NCI-H1048 (cell line): Measurements from ENCODE around the gene PCSK6.

Source experiments
- DNase-seq: peaks from one replicate; lab custom pipeline; 2025; lab: John Stamatoyannopoulos, UW

The PCSK6 gene

DNA sequence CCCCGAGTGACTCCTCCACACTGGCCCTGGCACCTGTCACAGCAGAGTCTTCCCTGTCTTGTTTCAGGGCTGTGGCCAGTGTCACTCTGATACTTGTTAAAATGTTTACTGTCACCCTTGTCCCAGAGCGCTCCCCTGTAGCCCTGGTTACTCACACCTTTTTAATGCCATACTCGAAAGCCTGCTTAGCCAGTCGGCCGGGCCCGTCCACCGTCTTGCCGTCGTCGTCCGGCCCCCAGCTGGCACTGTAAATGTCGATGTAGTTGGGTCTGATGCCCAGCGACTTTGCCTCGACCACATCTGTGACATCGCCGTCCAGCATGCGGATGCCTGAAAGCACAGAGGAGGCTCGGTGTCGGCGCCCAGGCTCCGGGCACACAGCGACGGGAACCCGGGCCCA, 91.3 kb downstream of the PCSK6 start:
- no peak for DNase-seq

DNA sequence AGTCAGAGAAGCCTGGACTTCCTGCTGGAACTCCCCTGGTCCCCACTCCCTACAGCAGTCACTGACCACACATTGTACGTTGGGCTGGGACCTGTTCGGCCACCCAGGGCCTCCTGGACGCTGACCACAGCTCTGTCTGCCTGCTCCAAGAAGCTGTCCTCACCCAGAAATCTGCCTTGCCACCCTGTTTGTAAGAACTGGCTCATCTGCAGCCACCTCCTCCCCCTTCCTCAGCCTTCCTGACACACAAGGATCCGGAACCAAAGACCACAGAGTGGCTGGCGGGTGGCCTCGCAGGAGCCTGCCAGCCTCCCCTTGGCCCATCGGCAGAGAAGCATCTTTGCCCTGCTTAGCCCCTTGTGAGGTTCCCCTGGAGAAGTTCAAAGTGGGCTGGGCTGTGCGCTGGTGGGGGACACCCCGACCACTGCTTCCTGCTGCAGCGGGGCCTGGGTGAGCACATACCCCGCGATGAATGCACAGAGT, 91.9 kb downstream of the PCSK6 start:
- DNase-seq: no peak

DNA sequence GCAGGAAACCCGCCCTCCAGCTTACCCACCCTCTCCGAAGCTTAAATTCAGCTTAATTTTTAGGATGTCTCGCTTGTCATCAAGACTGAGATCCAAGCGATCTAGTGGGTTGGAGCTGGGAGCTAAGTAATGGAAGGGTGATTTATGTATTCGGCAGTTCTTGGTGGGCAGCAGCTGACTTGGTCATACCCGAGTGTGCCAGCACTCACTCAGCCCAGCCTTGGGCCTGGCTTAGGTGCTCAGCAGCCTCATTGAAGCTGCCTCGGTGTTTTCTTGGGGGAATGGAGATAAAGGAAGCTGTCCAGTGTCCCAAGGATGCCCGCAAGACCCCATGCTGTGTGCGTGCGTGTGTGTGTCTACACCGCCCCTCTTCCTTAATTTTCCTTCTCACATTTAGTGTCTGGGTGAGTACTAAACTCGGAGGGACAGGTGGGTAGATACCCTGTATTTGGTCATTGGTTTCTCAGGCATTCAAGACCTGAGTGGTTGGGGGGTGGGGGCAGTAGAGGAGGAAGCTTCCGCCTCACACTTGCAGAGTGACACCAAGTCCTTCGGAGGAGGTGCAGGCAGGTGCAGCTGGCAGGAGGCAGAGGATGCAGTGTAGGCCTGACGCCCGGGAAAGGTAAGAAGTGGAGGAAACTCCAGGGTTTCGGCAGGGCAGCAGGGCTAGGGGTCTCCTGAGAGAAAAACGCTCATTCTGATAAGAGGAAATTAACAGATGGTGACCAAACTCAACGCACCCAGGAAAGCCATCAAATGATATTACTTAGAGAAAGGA, 92.8 kb downstream of the PCSK6 start:
- DNase-seq: no peak

DNA sequence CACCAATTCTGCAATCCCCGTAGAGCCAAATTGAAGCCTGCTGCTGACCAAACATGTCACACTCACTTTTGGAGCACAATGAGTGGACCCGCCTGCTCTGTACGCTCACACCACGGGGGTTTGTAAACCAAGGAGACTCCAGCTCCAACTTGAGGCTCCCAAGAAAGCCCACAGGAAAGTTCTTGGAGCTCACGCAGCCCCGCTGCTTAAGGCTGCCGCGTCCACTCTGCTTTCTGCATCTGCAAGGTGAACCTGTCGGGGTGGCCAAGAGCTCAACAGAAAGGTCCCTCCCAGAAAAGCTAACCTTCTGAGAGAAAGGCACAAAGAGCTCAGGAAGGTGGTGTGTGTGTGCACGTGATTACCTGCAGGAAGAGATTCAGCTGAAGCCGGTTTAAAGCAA, 94.9 kb downstream of the PCSK6 start:
- DNase-seq: no peak

DNA sequence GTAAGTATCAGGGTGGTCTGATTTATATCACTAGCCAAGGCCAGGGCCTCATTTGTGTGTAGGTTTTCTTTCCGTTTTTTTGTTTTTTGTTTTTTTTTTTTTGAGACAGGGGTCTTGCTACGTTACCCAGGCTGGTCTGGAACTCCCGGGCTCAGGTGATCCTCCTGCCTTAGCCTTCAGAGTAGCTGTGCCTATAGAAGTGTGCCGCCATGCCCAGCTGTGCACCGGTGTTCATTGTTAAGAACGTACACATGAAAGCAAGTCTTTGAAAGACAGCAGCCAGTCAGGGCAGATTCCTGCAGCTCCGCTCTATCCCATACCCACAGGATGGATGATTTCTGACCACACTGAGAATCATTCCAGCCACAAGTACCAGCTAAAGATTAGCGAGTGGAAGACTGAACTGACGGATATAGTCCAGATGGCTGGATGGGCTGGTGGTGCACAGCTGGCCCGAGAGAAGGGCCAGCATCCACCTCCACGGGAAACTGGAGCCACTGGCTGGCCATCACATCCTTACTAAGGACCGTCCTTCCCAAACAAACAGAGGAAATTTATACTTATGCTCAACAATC, 95.4 kb downstream of the PCSK6 start:
- no peak for DNase-seq

DNA sequence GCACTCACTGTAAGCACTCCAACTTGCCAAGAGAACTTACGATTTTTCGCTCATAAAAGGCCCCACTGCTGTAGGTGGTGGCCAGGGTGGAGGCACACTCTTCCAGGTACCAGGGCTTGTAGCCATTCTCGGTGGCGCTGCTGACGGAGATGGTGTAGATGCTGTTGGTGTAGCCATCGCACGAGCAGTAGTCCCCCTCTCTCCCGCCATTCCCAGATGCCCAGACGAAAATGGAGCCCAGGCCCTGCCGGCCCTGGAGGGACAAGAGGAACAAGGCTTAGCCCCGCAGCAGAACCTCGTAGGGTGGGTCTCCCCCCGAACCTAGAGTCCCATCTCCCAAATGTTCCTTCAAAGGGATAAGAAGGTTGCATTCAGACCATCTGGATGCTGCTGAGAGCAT, 96.3 kb downstream of the PCSK6 start:
- no peak for DNase-seq

DNA sequence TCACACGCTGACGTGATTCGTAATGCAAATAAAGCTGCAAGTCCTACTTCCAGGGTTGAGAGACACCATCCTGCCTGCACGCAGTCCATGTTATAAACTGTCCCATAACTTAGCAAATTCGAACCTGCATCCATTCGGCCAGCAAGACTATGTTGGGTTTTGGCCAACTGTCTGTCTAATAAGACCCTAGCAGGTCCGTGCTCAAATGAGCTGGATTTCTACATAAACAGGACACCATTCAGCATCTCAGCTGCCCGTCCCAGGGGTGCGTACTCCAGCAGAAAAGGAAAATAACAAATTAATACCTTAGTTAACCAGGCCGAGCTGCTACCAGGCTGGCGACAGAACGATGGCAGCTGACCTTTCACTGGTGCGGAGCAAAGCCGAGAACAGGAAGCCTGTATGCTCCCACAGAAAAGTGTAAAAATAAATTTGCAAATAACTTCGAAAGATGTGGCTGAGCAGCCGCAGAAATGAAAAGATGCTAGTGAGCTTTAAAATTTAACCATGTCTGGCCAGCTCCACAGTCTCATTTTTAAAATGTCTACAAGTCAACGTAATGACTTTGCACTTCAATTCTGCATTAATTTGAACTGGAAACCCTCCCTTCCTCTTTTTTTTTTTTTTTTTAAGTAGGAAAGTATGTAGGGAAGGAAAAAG, 97.4 kb downstream of the PCSK6 start:
- no peak for DNase-seq

DNA sequence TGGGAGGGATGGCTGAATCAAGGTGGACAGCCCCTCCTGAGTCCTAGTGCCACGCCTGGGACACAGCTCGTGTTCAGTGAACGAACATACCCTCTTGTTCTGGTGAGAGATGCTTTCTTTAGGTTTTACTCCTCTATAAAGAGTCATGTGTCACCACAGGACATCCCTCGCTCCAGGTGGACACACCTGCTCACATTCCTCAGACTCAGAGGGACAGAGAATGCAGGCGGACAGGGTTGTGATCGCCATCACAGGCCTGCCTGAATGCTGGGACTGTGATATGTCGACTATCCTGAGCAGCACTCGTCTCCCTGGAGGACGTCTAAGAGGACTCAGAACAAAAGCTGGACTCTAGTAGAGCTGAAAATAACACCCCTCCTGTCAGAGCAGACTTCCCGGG, 98.1 kb downstream of the PCSK6 start:
- no peak for DNase-seq

DNA sequence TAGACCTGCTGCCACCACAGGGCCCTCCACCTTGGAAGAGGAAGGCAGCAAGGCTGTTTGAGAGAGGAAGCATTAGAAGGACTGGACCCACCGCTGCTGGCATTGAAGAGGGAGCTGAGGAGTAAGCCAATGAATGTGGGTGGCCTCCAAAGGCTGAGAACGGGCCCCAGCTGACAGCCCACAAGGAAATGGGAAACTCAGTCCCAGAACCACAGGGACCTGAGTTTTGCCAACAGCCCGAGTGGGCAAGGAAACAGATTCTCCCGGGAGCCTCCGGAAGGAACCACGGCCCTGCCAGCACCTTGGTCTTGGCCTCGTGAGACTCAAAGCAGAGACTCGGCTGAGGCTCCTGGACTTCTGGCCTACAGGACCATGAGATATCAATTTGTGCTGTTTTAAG, 99.0 kb downstream of the PCSK6 start:
- no peak for DNase-seq

DNA sequence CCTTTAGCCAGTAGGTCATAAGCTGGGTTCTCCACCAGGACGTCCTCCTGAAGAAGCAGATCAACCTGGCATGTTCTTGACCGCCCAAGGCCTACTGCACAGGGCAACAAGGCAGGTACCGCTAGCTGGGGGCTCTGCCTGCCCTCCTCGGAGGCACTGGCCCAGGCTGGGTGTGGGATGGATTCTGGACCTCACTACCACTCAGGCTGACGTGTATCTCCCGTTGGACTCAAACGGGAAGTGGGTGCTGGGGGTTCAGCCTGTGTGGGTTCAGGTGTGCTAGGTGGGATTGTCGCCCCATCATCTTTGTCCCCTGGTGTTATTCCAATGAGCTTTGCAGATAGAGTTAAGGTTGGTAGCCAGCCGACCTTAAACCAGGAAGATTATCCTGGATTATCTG, 99.4 kb downstream of the PCSK6 start:
- DNase-seq: no peak

DNA sequence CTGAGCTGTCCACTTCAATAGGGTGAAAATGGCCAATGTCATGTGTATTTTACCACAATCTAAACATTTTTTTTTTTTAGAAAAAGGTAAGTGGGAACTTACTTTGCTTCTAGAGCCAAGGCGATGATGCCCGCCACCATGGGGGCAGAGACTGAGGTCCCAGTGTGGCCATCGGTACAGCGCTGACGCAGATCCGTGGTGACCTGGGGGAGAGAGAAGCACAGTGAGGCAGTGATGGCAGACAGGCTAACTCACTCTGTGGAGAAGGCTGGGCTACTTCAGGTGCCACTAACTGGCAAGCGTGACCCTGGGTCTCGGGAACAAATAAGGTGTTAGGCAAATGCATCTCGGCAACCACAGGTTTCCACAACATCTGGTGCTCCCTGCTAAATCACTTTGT, 100.1 kb downstream of the PCSK6 start:
- DNase-seq: no peak

DNA sequence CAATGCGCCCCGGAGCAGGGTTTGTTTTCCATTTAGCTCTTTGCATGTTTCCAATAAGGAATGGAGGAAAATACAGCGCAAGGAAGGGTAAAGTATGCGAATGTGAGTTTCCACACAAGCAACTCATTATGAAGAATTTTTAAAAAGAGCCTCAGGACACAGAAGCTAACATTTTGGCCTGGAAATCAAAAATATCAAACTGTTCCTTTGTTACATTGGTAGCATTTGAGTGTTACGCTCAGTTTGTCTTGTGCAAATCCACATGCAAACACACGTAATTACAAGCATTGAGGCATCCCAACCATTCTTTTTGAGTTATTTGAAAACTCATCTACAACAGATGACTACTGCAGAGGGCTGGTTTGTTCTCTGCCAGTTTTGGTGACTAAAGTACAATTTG, 101.5 kb downstream of the PCSK6 start:
- DNase-seq: no peak

DNA sequence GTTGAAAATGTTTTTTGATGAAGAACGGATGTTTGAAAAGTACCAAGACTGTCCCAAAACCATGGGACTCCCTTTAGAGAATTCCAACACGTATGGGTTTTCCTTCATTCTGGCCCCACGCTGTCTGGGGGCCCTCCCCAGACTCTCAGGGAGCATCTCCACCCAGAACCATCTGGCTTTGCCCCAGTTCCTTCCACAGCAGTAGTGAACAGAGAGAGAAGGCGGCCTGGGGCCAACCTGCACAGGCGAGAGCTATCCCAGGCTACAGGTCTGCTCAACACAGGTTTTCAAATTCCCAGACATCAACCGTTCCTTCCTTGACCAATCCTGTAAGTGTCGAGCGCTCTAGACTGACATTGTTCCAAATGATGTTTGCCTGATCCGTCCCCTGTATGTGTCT, 101.9 kb downstream of the PCSK6 start:
- DNase-seq: no peak

DNA sequence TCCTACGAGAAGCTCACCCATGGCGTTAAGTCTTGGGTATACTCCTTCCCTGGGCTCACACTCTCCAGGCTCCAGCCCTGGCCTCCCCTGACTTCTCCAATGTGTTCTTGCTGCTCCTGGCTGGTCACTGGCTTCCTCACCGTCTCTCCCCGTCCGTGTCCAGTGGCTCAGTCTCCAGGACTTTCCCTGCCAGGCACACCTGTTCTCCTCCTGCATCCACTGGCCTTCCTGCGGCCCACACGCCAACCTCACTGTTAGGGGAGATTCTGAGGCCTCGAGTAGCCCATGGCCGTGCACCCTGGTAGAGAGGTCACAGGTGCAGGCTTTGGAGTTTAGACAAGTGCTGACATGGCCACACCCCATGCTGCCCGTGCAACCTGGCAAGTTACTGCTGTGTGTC, 102.5 kb downstream of the PCSK6 start:
- DNase-seq: no peak

DNA sequence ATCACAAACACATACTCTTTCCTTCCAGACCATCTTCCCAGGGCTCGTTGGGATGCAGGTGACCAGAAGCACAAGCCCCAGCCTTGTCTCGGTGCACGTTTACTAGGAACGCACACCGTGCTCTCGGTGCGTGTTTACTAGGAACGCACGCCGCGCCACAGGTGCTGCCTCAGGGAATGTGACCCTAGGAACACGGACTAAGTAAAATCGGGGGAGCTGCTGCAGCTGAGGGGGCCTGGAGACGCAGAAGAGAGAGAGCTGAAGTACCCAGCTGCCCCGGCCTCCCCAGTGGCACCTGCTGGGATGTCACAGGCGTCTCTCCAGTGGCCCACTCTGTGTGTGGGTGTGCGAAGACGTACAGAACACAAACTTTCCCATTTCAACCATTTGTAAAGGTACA, 103.5 kb downstream of the PCSK6 start:
- no peak for DNase-seq

DNA sequence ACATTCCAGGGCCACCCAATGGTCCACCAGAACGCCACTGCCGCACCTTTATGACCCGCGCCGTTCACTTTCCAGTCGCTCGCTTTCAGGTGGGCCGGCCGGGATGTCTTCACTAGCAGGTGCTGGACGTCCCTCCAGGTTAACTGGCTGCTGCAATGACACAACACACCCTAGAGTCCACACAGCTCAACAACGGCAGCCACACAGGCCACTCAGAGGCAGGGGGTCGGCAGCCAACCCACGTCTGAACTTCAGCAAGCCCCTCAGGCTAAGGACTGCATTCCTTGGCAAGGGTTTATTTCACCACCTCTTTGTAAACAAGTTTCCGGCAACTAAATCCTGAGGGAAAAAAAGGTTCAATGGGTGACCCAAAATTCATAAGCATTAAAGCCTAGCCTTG, 105.2 kb downstream of the PCSK6 start:
- DNase-seq: no peak

DNA sequence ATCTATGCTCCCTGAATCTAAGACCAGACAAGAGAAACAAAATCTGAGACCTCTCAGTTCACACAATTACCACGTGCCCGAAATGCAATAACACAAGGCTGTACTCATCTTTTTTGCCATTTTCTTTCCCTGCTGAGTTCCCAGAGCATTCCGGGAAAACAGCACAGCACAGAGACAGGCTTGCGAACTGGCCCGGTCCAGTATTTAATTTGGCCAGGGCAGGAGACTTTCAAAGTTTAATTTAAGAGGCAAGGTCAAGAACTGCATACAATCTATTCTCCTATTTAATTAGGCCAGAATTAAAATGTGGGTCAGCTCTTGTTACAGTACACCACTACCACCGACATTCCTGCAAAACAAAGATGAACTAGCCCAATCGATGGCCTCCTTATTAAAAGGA, 107.0 kb downstream of the PCSK6 start:
- DNase-seq: no peak

DNA sequence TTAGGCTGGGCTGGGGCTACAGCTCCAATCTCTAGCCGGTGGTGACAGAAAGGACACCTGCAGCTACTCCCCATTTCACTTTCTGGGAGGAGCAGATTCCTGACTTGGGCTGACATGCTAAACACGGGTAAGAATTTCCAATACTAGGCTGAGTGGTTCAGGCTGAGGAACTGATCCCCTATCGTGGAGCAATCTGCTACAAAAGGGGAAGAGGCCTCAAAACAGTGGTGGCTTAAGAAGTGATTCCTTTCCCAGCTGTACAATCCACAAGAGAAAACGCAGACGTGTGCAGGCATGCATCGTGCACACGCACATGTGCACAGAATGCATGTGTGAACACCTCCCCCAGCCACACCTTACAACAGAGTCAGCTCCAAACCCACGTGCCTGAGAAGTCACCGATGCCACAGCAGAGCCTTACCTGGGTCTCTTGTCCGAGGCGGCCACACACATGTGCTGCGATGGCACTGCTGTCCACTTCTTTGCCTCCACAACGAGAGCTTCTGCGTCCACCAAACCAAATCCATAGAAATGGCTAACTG, 107.8 kb downstream of the PCSK6 start:
- DNase-seq: no peak

DNA sequence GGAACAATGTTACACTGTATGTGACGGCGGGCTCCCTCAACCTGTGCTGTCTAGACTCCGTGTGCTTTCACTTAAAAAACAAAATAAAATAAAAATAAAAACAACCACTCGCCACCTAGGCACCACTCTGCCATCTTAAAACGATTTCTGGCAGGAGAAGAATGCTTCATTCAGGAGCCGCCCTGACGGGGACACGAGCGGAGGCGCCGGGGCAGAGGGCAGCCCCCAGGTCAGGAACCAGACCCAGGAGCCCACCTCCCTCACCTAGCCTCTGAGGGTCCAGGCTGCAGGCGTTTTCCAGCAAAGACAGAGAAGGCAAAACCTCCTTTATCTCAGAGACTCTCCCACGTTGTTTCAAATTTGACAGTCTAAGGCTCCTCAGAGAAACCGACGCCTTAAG, 109.4 kb downstream of the PCSK6 start:
- no peak for DNase-seq

DNA sequence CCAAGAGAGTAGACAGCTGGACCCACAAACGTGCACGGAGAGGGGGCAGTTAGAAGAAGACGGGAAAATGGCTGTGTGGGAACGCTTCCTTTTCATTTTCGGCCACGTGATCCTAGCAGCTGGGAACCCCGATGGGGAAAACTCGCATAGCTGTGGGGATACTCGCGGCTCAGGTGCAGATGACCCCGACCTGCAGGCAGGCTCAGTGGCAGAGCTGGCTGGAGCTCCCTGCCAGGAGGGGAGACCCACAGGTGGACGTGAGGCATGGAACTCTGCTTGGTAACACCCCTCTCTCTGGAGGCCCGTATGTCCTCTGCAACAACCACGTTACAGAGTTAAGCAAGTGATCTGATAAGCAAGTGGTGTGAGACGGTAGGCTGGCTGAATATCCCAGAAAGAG, 109.9 kb downstream of the PCSK6 start:
- DNase-seq: no peak

DNA sequence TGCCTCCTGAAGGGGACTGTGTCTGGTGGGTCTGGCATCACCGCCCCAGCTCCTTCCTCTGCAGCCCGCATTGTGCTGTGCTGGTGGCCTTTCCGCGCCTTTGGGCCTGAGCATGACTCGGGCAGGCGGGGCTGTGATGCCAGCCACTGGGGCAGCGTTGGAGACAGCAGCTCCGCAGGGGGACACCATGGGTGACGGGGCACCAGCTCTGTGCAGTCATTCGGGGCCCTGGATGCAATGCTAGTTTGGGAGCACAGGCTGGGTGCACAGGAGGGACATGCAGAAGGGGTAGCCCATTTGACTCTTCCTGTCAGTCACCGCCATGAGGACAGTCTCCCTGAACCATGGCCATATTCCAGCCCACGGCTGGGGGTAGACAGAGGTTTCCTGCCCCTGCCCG, 110.6 kb downstream of the PCSK6 start:
- no peak for DNase-seq

DNA sequence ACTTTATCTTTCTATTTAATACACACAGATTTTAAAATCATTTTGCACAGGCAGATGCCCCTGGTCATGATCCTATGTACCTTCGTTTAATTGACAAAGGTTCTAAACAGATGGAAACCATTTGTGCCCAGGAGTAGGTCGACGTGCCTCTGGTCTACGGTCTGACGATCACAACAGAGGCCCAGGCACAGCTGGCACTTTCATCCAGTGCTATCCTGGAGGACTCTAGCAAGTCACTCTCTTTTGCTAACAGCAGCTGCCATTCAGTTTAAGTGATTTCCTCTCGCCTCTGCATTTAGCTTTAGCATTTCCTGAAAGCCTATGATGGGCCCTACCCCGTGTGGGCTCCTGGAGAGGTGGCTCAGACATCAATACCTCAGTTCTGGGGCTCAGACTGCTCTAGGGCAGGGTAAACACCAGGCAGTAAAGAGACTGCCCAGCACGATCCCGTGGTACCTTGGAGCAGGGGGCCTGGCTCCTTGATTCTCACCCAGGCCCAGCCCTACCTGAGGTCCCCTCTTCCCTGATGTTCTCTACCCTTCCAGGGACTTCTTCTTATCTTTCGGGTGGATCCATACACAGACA, 111.2 kb downstream of the PCSK6 start:
- DNase-seq: no peak
